Measurements from ENCODE around the gene NMU. TPM values are rescaled to one million over a fixed set of nuclear protein-coding genes. Genes with fewer than 3 reads are reported as not detected.
A peak's percentile ranks its signal among the peaks of the same experiment; 100 is the strongest.
"Not testable (repeated sequence)": the region's sequence is repeated elsewhere in the genome, so short reads cannot be mapped to it uniquely, and the experiment has no call there.

Gene NMU
- polyA plus RNA-seq (2011; rRNA removed) = not detected in 2 replicates
- not detected in 2 replicates for polyA minus RNA-seq (2011; rRNA and poly(A)+ RNA removed)

DNA sequence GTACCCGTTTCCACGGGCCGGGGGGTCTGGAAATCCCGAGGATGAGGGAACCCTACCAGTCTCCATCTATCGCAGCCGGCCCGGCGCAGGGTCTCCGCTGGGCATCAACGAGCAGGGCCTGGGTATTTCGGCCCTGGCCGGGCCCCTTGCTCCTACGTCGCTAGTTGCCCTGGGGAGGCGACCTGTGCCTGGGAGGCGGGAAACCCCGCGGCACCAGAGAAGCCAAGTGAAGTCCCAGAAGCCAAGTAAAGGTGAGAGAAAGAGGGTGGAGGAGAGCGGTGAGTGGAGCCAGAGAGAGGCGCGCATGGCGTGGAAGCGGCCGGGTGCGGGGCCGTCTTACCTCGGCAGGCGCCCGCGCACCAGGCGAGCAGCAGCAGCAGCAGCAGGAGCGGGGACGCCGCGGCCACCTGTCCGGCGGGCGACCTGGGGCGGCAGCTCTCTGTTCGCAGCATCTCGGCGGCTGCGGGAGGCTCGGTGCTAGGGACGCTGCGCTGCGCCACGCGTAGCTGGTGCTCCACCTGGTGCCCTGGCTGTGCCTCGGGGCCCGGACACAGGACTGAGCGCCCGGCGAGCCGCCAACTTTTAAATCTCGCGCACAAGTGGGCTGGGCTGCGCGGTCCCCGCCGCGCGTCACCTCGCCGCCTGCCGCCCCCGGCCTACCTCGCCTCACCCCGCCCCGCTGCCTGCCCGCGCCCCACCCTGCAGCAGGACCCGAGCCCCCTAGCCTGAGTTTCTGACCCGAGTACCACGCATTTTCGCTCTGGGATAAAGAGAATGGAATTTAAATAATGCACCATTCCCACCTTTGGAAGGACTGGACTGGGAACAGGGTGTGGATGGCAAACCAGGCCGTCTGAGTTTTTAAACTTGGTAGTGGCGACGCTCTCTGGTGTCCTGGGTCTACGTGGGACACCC lies at the start of gene NMU:
Gene NMU (minus strand): TSS at position 558 of the 915 bp plus-strand sequence. CDS start 106 bp downstream, at position 452.
- ChIA-PET CTCF (no interaction called here), POLR2A (no interaction called here)
- no peak for DNase-seq (ENCODE audit: low read depth)
- no peak for TF ChIP-seq CTCF (IDR thresholded peaks at IDR 0.05; ENCODE audit: insufficient read depth, low read depth, low read length)
- H3K36me3 ChIP-seq (ENCODE audit: control insufficient read depth, insufficient read depth, low read length) = no peaks in the 10 kb centered on the region
- peak within 1 kb of the TSS; percentile 16 for H3K4me3 ChIP-seq (ENCODE audit: low read depth, low read length)
- peaks cover 17% of the 10 kb centered on the region for H3K27me3 ChIP-seq (ENCODE audit: control insufficient read depth, insufficient read depth, low read length)

- TF ChIP-seq CTCF (IDR thresholded peaks at IDR 0.05; ENCODE audit: insufficient read depth, low read depth, low read length) = no peak
- ChIA-PET POLR2A (no interaction called here), CTCF (no interaction called here)
- H3K36me3 ChIP-seq (ENCODE audit: control insufficient read depth, insufficient read depth, low read length) = no peaks in the 10 kb centered on the region
- H3K27me3 ChIP-seq (ENCODE audit: control insufficient read depth, insufficient read depth, low read length) = no peaks in the 10 kb centered on the region
- no peak overlapping the region for H3K4me3 ChIP-seq (ENCODE audit: low read depth, low read length)
- DNase-seq (ENCODE audit: low read depth) = no peak
These were observed 48.2 kb upstream of the NMU start for GRCh38 chr4:55684276-55684675.

DNA sequence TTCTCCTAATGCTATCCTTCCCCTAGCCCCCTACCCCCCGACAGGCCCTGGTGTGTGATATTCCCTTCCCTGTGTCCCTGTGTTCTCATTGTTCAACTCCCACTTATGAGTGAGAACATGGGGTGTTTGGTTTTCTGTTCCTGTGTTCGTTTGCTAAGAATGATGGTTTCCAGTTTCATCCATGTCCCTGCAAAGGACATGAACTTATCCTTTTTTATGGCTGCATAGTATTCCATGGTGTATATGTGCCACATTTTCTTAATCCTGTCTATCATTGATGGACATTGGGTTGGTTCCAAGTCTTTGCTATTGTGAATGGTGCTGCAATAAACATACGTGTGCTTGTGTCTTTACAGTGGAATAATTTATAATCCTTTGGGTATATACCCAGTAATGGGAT lies 46.7 kb upstream of the NMU start:
- H3K36me3 ChIP-seq (ENCODE audit: control insufficient read depth, insufficient read depth, low read length); POLR2A ChIA-PET; CTCF ChIA-PET; H3K4me3 ChIP-seq (ENCODE audit: low read depth, low read length); H3K27me3 ChIP-seq (ENCODE audit: control insufficient read depth, insufficient read depth, low read length); DNase-seq (ENCODE audit: low read depth): not testable (repeated sequence)

DNA sequence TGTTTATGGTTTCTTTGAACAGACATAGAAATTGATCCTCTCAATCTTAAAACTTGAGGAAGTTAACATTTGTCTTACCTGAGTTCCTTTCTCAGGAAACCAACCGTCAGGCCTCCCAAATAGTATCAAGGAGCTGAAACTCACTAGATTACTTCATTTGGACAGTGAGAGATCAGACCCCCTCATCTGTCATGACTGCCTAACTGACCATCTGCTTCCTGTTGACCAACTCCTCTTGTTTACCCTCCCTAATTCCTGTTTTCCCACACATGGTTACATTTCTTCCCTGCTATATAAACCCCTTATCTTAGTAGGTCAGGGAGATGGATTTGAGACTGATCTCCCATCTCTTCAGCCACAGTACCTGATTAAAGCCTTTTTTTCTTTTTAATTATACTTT lies 46.2 kb upstream of the NMU start:
- no peak for TF ChIP-seq CTCF (IDR thresholded peaks at IDR 0.05; ENCODE audit: insufficient read depth, low read depth, low read length)
- DNase-seq (ENCODE audit: low read depth) = no peak
- H3K4me3 ChIP-seq (ENCODE audit: low read depth, low read length) = no peak overlapping the region
- CTCF ChIA-PET = no interaction called here
- H3K27me3 ChIP-seq (ENCODE audit: control insufficient read depth, insufficient read depth, low read length) = no peaks in the 10 kb centered on the region
- POLR2A ChIA-PET = no interaction called here
- H3K36me3 ChIP-seq (ENCODE audit: control insufficient read depth, insufficient read depth, low read length) = no peaks in the 10 kb centered on the region

- ChIA-PET CTCF (no interaction called here), POLR2A (no interaction called here)
- H3K36me3 ChIP-seq (ENCODE audit: control insufficient read depth, insufficient read depth, low read length) = no peaks in the 10 kb centered on the region
- H3K27me3 ChIP-seq (ENCODE audit: control insufficient read depth, insufficient read depth, low read length) = no peaks in the 10 kb centered on the region
- no peak for TF ChIP-seq CTCF (IDR thresholded peaks at IDR 0.05; ENCODE audit: insufficient read depth, low read depth, low read length)
- H3K4me3 ChIP-seq (ENCODE audit: low read depth, low read length) = no peak overlapping the region
- DNase-seq (ENCODE audit: low read depth) = no peak
These were observed 45.3 kb upstream of the NMU start for GRCh38 chr4:55681430-55681829.
